GM06990 (cell line): Measurements from ENCODE around the gene GABRA1.

ENCODE experiments used
- DNase-seq: peaks from one replicate; pipeline ENCODE4 v3.0.0-alpha.2; 2011; ENCODE audit not compliant: insufficient read length; ENCODE audit errors: extremely low read depth
- H3K27me3 ChIP-seq: replicated peaks from 2 replicates; pipeline ENCODE4 v1.6.0; 2011; ENCODE audit warnings: low read length; ENCODE audit not compliant: control insufficient read depth, insufficient read depth
- H3K36me3 ChIP-seq: 2 replicates; pipeline ENCODE4 v1.5.1; 2011; ENCODE audit warnings: low read length; ENCODE audit not compliant: control insufficient read depth, insufficient read depth
- H3K4me3 ChIP-seq: replicated peaks from 2 replicates; pipeline ENCODE4 v1.5.1; 2011; ENCODE audit warnings: low read depth, mild to moderate bottlenecking, control low read depth, low read length
- CTCF ChIP-seq: IDR thresholded peaks from 2 replicates; pipeline ENCODE4 v1.5.1; 2011; ENCODE audit warnings: low read length, control low read depth, mild to moderate bottlenecking, inconsistent platforms; ENCODE audit not compliant: insufficient read depth, poor library complexity, severe bottlenecking

Gene GABRA1

GRCh38 chr5:161851691-161852299 lies 3.9 kb downstream of the GABRA1 start:
- no peak for DNase-seq
- H3K4me3 ChIP-seq, result no peak overlapping the region
- peak; percentile 33 for TF ChIP-seq CTCF
- no peaks in the 10 kb centered on the region for H3K36me3 ChIP-seq
- H3K27me3 ChIP-seq, result no peaks in the 10 kb centered on the region

DNA sequence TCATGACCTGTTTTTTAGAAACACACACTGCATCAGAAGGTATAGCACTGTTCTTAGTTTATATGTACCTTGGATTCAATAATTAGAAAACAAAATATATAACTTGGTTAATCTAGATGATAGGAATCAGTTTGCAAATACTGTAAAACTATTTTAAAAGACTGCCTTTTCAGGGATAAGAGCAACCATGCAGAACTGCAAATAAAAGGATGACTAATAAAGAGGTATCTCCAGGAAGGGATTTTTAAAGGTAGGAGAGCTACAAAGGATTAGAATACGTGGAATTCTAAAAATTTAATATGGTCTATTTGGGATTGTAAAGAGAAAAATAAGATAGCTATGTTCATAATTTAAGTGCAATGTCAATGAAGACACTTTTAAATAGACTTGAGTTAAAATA lies 9.4 kb downstream of the GABRA1 start:
- H3K36me3 ChIP-seq, result no peaks in the 10 kb centered on the region
- no peaks in the 10 kb centered on the region for H3K27me3 ChIP-seq
- DNase-seq, result no peak
- no peak for TF ChIP-seq CTCF
- H3K4me3 ChIP-seq, result no peak overlapping the region

GRCh38 chr5:161863259-161863658 lies 15.3 kb downstream of the GABRA1 start:
- DNase-seq, result no peak

GRCh38 chr5:161863811-161864210 lies 15.9 kb downstream of the GABRA1 start:
- Histone ChIP-seq H3K4me3 (no peak overlapping the region), H3K36me3 (no peaks in the 10 kb centered on the region), H3K27me3 (no peaks in the 10 kb centered on the region)
- no peak for DNase-seq
- TF ChIP-seq CTCF, result no peak

More at GRCh38 chr5:161863259-161863658, 15.3 kb downstream of the GABRA1 start:
- TF ChIP-seq CTCF, result no peak
- no peak overlapping the region for H3K4me3 ChIP-seq
- no peaks in the 10 kb centered on the region for H3K36me3 ChIP-seq
- H3K27me3 ChIP-seq, result no peaks in the 10 kb centered on the region

- no peak for DNase-seq
- Histone ChIP-seq H3K36me3 (no peaks in the 10 kb centered on the region), H3K4me3 (no peak overlapping the region), H3K27me3 (no peaks in the 10 kb centered on the region)
- TF ChIP-seq CTCF, result no peak
Measured at GRCh38 chr5:161865510-161865909, 17.6 kb downstream of the GABRA1 start.

GRCh38 chr5:161889971-161890370 lies 42.1 kb downstream of the GABRA1 start:
- no peak for DNase-seq
- no peak for TF ChIP-seq CTCF
- no peak overlapping the region for H3K4me3 ChIP-seq
- H3K27me3 ChIP-seq, result no peaks in the 10 kb centered on the region
- no peaks in the 10 kb centered on the region for H3K36me3 ChIP-seq
